ENCODE results near the gene RIT2.

Gene RIT2

DNA sequence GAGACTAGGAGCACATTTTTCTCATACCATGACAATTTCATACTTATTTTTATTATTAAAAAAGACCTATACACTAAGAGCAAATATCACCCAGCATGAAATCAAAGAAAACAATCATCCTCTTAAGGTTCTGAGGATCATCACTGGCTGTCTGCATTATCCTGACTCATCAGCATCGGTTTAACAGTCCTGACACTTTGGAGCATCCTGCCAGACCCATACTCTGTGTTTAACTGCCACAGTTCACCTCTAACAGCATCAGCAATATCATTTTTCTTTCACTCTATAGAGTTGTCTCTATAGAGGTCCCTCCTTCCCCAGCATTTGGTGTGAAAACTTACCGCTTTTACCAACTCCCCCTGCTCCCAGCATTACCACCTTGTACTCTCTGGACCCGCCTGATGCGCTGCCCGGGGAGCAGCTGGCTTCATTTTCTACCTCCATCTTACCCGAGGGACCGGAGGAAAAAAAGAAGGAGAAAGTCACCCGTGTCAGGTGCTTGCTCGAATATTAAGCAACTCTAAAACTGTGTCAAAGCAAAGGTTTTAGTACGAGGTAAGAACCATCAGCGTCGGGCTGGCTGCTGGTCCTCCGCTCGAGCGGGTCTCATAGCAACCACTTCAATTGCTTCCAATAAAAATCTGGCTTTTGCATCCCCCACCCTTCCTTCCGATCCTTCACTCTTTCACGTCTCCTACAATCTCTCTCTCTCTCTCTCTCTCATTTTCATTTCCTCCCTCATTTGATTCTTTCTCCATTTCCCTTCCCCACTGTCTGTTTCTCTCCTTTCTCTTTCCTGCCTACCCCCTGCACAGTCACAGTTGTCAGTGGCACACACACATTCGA is at the start of gene RIT2:
TSS of gene RIT2 (minus strand) at position 610 of the 846 bp plus-strand sequence.
- no peak for DNase-seq (ENCODE audit: low read depth)

GRCh38 chr18:43161528-43161927 is 46.0 kb upstream of the RIT2 start:
- no peak for DNase-seq (ENCODE audit: low read depth)

DNA sequence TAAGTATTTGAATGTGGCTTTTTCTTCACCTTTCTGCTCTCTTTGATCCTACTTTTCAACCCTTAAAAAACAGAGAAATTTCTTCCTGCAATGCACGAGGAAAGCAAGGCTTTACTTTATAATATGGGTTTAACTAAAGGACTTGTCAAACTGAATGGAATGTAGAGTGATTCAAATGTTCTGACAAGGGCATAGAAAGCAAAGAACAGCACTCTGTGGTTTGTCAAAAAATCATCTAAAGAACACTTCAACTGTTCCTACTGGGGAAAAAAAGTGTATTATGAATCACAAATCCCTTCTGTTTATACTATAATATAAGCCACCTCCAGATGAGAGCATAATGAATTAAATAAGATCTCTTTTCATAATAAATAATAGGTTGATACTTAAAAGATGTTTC is 45.0 kb upstream of the RIT2 start:
- no peak for DNase-seq (ENCODE audit: low read depth)

DNA sequence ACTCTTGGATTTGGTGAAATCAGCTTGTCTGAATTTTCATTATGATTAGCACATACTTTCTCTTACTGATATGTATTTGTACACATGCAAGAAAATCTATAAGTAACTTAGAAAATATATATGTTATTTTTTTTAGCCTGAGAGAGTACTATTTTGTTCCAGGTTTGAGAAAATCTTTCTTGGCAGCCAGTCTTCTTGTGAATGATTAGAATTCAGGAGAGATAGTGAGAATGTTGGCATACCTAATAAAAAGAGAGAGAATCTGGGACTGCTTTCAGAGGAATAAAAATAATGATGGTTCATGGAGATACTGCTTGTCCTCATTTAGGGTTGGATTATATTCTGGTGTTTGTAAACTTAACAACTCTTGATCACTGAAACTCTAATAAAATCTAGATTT is 44.4 kb upstream of the RIT2 start:
- DNase-seq (ENCODE audit: low read depth) = no peak

GRCh38 chr18:43159086-43159770 is 43.7 kb upstream of the RIT2 start:
- DNase-seq (ENCODE audit: low read depth) = no peak

- DNase-seq (ENCODE audit: low read depth) = no peak
Observed at GRCh38 chr18:43158381-43158780, 42.9 kb upstream of the RIT2 start.

- no peak for DNase-seq (ENCODE audit: low read depth)
Observed at GRCh38 chr18:43155842-43156241, 40.4 kb upstream of the RIT2 start.

- DNase-seq (ENCODE audit: low read depth) = no peak
Observed at GRCh38 chr18:43148231-43148630, 32.7 kb upstream of the RIT2 start.

- no peak for DNase-seq (ENCODE audit: low read depth)
Observed at GRCh38 chr18:43141208-43141607, 25.7 kb upstream of the RIT2 start.

DNA sequence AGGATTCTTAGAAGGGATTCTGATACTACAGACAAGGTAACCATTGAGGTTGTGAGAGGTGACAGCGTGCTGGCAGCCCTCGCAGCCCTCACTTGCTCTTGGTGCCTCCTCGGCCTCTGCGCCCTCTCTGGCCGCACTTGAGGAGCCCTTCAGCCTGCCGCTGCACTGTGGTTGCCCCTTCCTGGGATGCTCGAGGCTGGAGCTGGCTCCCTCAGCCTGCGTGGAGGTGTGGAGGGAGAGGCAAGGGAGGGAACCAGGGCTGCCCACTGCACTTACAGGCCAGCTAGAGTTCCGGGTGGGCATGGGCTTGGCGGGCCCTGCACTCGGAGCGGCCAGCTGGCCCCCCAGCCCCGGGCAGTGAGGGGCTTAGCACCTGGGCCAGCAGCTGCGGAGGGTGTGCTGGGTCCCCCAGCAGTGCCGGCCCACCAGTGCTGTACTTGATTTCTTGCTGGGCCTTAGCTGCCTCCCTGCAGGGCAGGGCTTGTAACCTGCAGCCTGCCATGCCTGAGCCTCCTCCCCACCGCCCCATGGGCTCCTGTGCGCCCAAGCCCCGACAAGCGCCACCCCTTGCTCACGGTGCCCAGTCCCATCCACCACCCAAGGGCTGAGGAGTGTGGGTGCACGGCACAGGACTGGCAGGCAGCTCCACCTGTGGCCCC is 23.9 kb upstream of the RIT2 start:
- no peak for DNase-seq (ENCODE audit: low read depth)

GRCh38 chr18:43134876-43135275 is 19.4 kb upstream of the RIT2 start:
- no peak for DNase-seq (ENCODE audit: low read depth)

- DNase-seq (ENCODE audit: low read depth) = no peak
Observed at GRCh38 chr18:43130716-43131260, 15.3 kb upstream of the RIT2 start.

DNA sequence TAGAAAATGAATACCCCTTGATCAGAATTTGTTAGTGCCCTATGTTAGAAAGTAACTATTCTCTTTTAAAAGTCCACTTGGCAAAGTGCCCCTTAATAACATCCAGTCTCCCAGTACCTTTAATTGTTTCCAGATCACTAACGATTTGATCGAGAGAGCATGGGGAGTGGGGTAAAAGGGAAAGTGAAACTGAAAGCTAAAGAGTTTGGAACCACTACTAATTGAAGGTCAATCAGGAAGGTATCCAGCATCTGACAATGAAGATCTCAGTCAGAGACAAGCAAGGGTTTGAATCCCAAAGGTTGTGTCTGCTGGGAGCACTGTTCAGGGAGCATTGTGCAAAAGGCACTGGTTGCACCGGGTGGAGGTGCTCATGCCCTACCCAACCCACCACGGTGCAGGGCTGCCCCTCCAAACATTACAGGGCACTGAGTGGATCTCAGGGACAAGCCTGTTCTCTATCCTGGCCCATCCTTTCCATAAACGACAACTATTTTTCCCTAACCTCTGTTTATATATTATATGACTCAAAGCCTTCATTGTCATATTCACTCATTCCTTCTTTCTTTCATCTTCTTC is 14.6 kb upstream of the RIT2 start:
- no peak for DNase-seq (ENCODE audit: low read depth)

GRCh38 chr18:43125471-43125870 is 10.0 kb upstream of the RIT2 start:
- no peak for DNase-seq (ENCODE audit: low read depth)

DNA sequence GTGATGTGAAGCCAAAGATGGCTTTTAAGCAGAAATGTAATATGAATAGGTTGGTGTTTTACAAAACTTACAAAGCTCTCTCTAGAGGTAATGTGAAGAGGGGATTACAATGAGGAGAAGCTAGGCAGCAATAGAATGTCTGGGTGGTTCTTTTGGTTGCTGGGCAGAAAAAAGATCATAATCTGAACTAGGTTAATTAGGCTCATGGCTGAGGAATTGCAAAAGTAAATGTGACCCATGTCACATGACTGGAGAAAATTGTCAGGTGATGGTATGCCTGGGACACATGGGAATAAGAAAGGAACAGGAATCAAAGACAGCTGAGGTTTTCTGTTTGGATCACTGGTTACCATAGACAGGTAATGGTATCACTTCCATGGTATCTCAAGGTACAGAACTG is 7.5 kb upstream of the RIT2 start:
- no peak for DNase-seq (ENCODE audit: low read depth)

DNA sequence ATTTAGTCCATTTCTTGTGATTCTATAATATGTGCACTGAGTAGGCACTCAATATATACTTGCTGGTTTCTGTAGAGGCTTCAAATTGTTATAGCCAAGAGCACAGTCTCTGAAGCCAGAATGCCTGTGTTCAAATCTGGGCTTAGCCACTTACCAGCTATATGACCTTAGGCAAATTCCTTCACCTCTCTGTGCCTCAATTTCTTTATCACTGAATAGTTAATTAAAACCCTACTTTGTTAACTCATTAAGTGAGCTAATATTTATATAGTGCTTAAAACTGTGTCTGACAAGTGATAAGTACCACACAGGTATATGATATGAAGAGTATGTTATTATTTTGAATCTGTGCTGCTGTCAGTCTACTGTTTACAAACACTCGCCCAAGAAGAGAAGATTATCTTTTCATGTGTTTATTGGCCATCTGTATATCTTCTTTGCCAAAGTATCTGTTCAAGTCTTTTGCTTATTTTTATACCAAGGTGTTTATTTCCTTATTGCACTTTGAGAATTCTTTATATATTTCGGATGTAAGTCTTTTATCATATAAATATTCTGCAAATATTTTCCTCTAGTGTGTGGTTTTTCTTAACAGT is 1.3 kb upstream of the RIT2 start:
- DNase-seq (ENCODE audit: low read depth) = no peak

DNA sequence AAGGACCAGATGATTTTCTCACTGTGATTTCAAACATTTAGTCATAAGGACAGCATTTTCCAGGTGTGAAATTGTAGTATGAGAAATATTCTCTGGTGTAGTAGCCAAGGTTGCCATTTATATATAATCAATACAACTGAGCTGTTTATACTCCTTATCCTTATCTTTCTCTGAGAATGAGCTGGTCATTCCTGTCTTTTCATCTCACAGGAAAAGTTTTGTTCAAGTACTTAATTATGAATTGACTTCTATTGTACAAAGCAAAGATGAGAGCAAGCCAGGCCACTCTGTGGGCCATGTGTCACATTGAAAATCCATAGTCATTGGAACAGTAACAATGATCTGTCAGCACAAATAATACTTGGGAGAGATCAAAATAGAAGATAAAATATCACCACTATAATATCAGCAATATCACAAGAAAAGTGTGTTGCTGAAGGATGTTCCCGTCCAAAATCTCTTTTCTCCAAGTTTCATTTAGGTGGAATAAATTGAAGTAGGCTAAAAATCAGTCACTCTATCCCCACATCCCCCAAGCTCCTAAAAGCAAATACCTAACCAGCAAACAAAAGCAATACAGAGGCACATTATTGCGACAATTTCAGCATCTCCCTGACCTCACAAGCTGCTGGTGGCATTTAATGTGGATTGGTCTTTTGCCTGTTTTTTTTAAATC is 2.1 kb downstream of the RIT2 start:
- no peak for DNase-seq (ENCODE audit: low read depth)

DNA sequence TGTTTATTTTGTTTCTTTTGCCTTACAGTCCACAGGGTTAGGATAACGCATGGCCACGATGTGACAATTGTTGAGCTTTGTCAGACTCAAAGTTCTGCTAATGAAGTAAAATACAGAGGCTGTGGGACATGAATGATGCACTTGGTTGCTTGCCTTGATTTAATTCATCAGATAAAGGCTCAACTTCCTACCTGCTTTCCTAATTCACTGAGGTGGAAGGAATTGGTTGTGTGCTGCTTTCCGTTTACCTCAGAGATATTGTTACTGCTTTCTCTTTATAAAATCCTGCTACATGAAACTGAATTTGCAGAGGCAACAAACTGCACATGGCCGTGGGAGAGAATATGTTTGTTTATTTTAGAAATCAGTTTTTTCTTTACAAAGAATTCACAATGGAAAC is 6.6 kb downstream of the RIT2 start:
- no peak for DNase-seq (ENCODE audit: low read depth)

DNA sequence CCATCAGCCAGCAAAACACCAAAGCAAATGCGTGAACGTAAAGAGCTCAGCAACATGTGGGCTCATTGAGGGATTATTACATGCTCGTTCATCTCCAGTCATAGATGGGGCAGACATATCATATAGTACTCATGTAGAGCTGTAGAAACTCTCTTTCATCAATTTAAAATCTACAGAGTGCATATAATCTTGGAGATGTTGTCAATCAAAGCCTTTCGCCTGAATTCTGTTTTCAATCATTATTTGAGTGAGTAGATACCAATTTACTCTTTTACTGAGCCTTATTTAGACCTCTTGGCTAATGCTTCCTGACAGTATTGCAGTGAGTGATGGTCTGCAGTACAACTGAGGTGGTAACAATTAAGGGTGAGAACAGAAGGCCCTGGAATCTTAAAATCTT is 7.0 kb downstream of the RIT2 start:
- DNase-seq (ENCODE audit: low read depth) = no peak

DNA sequence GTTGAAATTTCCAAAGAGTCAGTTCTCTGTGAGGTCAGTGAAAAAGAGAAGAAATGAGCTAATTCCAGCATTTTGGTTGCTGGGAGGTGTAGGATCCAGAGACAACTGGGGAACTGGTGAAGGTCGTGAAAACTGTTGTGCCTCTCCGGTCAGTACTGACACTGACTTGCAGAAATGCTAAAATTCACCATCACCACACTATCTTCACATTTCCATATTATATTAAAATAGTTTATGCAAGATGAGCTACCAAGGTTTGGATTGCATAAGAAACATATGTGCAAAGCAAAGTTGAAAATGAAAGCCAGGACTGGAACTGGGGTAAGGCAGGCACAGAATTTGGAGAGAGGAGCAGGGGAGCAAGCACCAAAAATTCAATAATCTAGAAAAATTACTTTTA is 21.8 kb downstream of the RIT2 start:
- no peak for DNase-seq (ENCODE audit: low read depth)

GRCh38 chr18:43092539-43092938 is 22.9 kb downstream of the RIT2 start:
- DNase-seq (ENCODE audit: low read depth) = no peak
